Activated naive CD4-positive, alpha-beta T cell treated with anti-CD3 and anti-CD28 coated beads, Interleukin-2, amount 10 ng/mL, durations not matched to agents 7 days and 5 days (primary cell): ENCODE results near the gene KCP.

Experiments used
- CTCF ChIA-PET: fragments of 350-600 bp; sonication (Branson Sonifier 250); formaldehyde crosslinking; loops from one replicate; lab custom pipeline; 2021; ENCODE audit warnings: antibody characterized with exemption; lab: Charles Lee
- DNase-seq: peaks from one replicate; pipeline ENCODE4 v3.0.0-alpha.2; 2020
- H3K27ac Mint-ChIP-seq: one replicate; pipeline ENCODE4 v1.8.0; 2021; ENCODE audit warnings: mild to moderate bottlenecking, moderate library complexity, mixed read lengths
- H3K27me3 Mint-ChIP-seq: one replicate; pipeline ENCODE4 v1.8.0; 2021; ENCODE audit warnings: mild to moderate bottlenecking, mixed read lengths
- H3K36me3 Mint-ChIP-seq: one replicate; pipeline ENCODE4 v1.8.0; 2021; ENCODE audit warnings: mixed read lengths
- H3K4me1 Mint-ChIP-seq: one replicate; pipeline ENCODE4 v1.8.0; 2021; ENCODE audit warnings: mixed read lengths
- H3K4me3 Mint-ChIP-seq: one replicate; pipeline ENCODE4 v1.8.0; 2021; ENCODE audit warnings: mild to moderate bottlenecking, moderate library complexity, mixed read lengths
- H3K9me3 Mint-ChIP-seq: one replicate; pipeline ENCODE4 v1.8.0; 2021; ENCODE audit warnings: mixed read lengths

Gene KCP

GRCh38 chr7:128910569-128910945 lies at the start of gene KCP:
Gene KCP (minus strand): TSS chr7:128910709. CDS start chr7:128910676, 33 bp downstream.
- CTCF ChIA-PET = interaction anchor here (1.0 to 1.5 kb wide), 2 partner anchors 27 to 181 kb away, joined by 3 to 7 read pairs; no protein-coding TSS in a partner anchor
- peaks cover 88% of the 10 kb centered on the region for H3K27me3 Mint-ChIP-seq
- H3K4me3 Mint-ChIP-seq = no peak within 1 kb of the TSS
- H3K27ac Mint-ChIP-seq = no peak within 1 kb of the TSS
- H3K36me3 Mint-ChIP-seq = no peaks in the 10 kb centered on the region
- H3K9me3 Mint-ChIP-seq = no peaks in the 10 kb centered on the region
- peaks cover 3% of the 10 kb centered on the region for H3K4me1 Mint-ChIP-seq
- peak; percentile 7 for DNase-seq

- CTCF ChIA-PET = interaction anchor here (0.6 to 1.0 kb wide), 2 partner anchors 205 to 260 kb away, joined by 3 to 4 read pairs; no protein-coding TSS in a partner anchor
- H3K27ac Mint-ChIP-seq = no peak overlapping the region
- DNase-seq = no peak
- H3K36me3 Mint-ChIP-seq = peaks cover 51% of the 10 kb centered on the region
- H3K4me3 Mint-ChIP-seq = no peak overlapping the region
- peaks cover 10% of the 10 kb centered on the region for H3K4me1 Mint-ChIP-seq
- no peaks in the 10 kb centered on the region for H3K9me3 Mint-ChIP-seq
- H3K27me3 Mint-ChIP-seq = no peaks in the 10 kb centered on the region
Observed at GRCh38 chr7:128959296-128959695, 48.8 kb upstream of the KCP start.

GRCh38 chr7:128955981-128956380 lies 45.5 kb upstream of the KCP start:
- no peaks in the 10 kb centered on the region for H3K27me3 Mint-ChIP-seq
- H3K27ac Mint-ChIP-seq = no peak overlapping the region
- no peak for DNase-seq
- CTCF ChIA-PET = interaction anchor here (0.9 to 2.8 kb wide), 2 partner anchors 8 to 28 kb away, joined by 3 to 10 read pairs; no protein-coding TSS in a partner anchor
- no peaks in the 10 kb centered on the region for H3K9me3 Mint-ChIP-seq
- H3K4me3 Mint-ChIP-seq = no peak overlapping the region
- no peaks in the 10 kb centered on the region for H3K4me1 Mint-ChIP-seq
- H3K36me3 Mint-ChIP-seq = peaks cover 49% of the 10 kb centered on the region

- Mint-ChIP-seq H3K27ac (no peak overlapping the region), H3K9me3 (no peaks in the 10 kb centered on the region)
Observed at GRCh38 chr7:128954830-128955802, 44.6 kb upstream of the KCP start.

GRCh38 chr7:128954150-128954549 lies 43.6 kb upstream of the KCP start:
- no peaks in the 10 kb centered on the region for H3K27me3 Mint-ChIP-seq
- peaks cover 42% of the 10 kb centered on the region for H3K36me3 Mint-ChIP-seq
- DNase-seq = no peak
- CTCF ChIA-PET = interaction anchor here (1.1 to 1.5 kb wide), 2 partner anchors 70 to 138 kb away, joined by 3 to 4 read pairs; no protein-coding TSS in a partner anchor
- no peaks in the 10 kb centered on the region for H3K9me3 Mint-ChIP-seq
- H3K4me3 Mint-ChIP-seq = no peak overlapping the region
- H3K4me1 Mint-ChIP-seq = no peaks in the 10 kb centered on the region
- H3K27ac Mint-ChIP-seq = no peak overlapping the region

More at GRCh38 chr7:128954830-128955802, 44.6 kb upstream of the KCP start:
- H3K36me3 Mint-ChIP-seq = peaks cover 51% of the 10 kb centered on the region
- no peak for DNase-seq
- no peaks in the 10 kb centered on the region for H3K27me3 Mint-ChIP-seq
- CTCF ChIA-PET = interaction anchor here (0.9 kb wide), 1 partner anchor 28 kb away, joined by 3 read pairs; no protein-coding TSS in a partner anchor
- H3K4me1 Mint-ChIP-seq = no peaks in the 10 kb centered on the region
- H3K4me3 Mint-ChIP-seq = no peak overlapping the region

- Mint-ChIP-seq H3K36me3 (peaks cover 28% of the 10 kb centered on the region), H3K27ac (no peak overlapping the region)
- CTCF ChIA-PET = no interaction called here
Observed at GRCh38 chr7:128951296-128951695, 40.8 kb upstream of the KCP start.

GRCh38 chr7:128948976-128949760 lies 38.7 kb upstream of the KCP start:
- Mint-ChIP-seq H3K9me3 (no peaks in the 10 kb centered on the region), H3K36me3 (peaks cover 20% of the 10 kb centered on the region), H3K27me3 (peaks cover 10% of the 10 kb centered on the region), H3K27ac (no peak overlapping the region), H3K4me1 (no peaks in the 10 kb centered on the region), H3K4me3 (no peak overlapping the region)
- no peak for DNase-seq
- CTCF ChIA-PET = interaction anchor here (2.7 kb wide), 1 partner anchor 8 kb away, joined by 10 read pairs; no protein-coding TSS in a partner anchor

More at GRCh38 chr7:128951296-128951695, 40.8 kb upstream of the KCP start:
- no peak for DNase-seq
- no peaks in the 10 kb centered on the region for H3K4me1 Mint-ChIP-seq
- H3K27me3 Mint-ChIP-seq = no peaks in the 10 kb centered on the region
- no peaks in the 10 kb centered on the region for H3K9me3 Mint-ChIP-seq
- H3K4me3 Mint-ChIP-seq = no peak overlapping the region

GRCh38 chr7:128948312-128948973 lies 37.9 kb upstream of the KCP start:
- no peak for DNase-seq
- H3K4me1 Mint-ChIP-seq = no peaks in the 10 kb centered on the region
- H3K4me3 Mint-ChIP-seq = no peak overlapping the region
- H3K27me3 Mint-ChIP-seq = peaks cover 10% of the 10 kb centered on the region
- peaks cover 15% of the 10 kb centered on the region for H3K36me3 Mint-ChIP-seq
- CTCF ChIA-PET = interaction anchor here (1.1 to 2.7 kb wide), 2 partner anchors 9 to 15 kb away, joined by 4 to 10 read pairs; no protein-coding TSS in a partner anchor
- no peaks in the 10 kb centered on the region for H3K9me3 Mint-ChIP-seq
- no peak overlapping the region for H3K27ac Mint-ChIP-seq

GRCh38 chr7:128947854-128948253 lies 37.3 kb upstream of the KCP start:
- CTCF ChIA-PET = interaction anchor here (1.1 to 2.7 kb wide), 2 partner anchors 10 to 15 kb away, joined by 4 to 10 read pairs; no protein-coding TSS in a partner anchor
- DNase-seq = no peak
- Mint-ChIP-seq H3K4me3 (no peak overlapping the region), H3K4me1 (no peaks in the 10 kb centered on the region), H3K9me3 (no peaks in the 10 kb centered on the region), H3K27me3 (peaks cover 10% of the 10 kb centered on the region), H3K36me3 (peaks cover 9% of the 10 kb centered on the region), H3K27ac (no peak overlapping the region)

- Mint-ChIP-seq H3K27me3 (peaks cover 10% of the 10 kb centered on the region), H3K4me3 (no peak overlapping the region), H3K9me3 (no peaks in the 10 kb centered on the region), H3K4me1 (no peaks in the 10 kb centered on the region), H3K36me3 (peaks cover 4% of the 10 kb centered on the region), H3K27ac (no peak overlapping the region)
- DNase-seq = peak; percentile 34
- CTCF ChIA-PET = interaction anchor here (1.1 to 2.7 kb wide), 2 partner anchors 10 to 14 kb away, joined by 4 to 10 read pairs; no protein-coding TSS in a partner anchor
Observed at GRCh38 chr7:128946936-128947830, 36.7 kb upstream of the KCP start.

- CTCF ChIA-PET = interaction anchor here (1.6 kb wide), 1 partner anchor 146 kb away, joined by 4 read pairs; no protein-coding TSS in a partner anchor
- H3K27me3 Mint-ChIP-seq = peaks cover 19% of the 10 kb centered on the region
- no peak overlapping the region for H3K27ac Mint-ChIP-seq
- no peaks in the 10 kb centered on the region for H3K36me3 Mint-ChIP-seq
- no peak for DNase-seq
- peaks cover 8% of the 10 kb centered on the region for H3K4me1 Mint-ChIP-seq
- no peak overlapping the region for H3K4me3 Mint-ChIP-seq
- no peaks in the 10 kb centered on the region for H3K9me3 Mint-ChIP-seq
Observed at GRCh38 chr7:128945668-128946366, 35.3 kb upstream of the KCP start.
